ENCODE measurements around the gene CD24. TPM values are rescaled to one million over a fixed set of nuclear protein-coding genes. Genes with fewer than 3 reads are reported as not detected.
"Not testable (repeated sequence)": the region's sequence is repeated elsewhere in the genome, so short reads cannot be mapped to it uniquely, and the experiment has no call there.

CD24 gene
- total RNA-seq, 4 donors from 2014 or later: 1,557 to 2,748 (median 2,297) TPM

DNA sequence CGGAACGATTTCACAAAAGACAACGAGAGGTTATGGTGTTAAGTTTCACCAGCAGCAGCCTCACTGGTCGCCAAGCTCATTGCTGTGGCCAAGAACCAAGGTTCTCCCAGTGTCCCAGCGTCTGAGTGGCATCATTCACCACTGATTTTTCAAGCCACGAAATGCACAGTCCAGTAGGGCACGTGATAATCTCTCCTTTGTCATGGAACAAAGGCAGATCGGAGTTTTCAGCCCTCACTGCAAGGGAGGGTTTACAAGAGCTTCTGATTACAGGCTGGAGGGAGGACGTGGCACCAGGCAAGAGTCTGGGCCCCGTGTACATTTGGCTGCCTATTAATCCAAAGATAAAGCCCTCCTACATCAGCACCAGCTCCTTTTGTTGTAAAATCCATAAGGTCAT is 2.0 kb downstream of the CD24 start:
- Histone ChIP-seq H3K27ac (peak overlapping the region; percentile 93 to 100 (median 100)), H3K4me3 (replicated peaks in 1 of 3) (peak overlapping the region; percentile 59 to 98 (median 73)), H3K4me1 (peaks cover 13 to 14% of the 10 kb centered on the region in 2 donors), H3K27me3 (no peaks in the 10 kb centered on the region), H3K36me3 (peaks cover 0 to 9% of the 10 kb centered on the region in 2 donors), H3K9me3 (no peaks in the 10 kb centered on the region)
- peak in 1 of 2 donors; percentile 84 for TF ChIP-seq POLR2A (IDR thresholded peaks at IDR 0.05)
- TF ChIP-seq, protein P1, sequence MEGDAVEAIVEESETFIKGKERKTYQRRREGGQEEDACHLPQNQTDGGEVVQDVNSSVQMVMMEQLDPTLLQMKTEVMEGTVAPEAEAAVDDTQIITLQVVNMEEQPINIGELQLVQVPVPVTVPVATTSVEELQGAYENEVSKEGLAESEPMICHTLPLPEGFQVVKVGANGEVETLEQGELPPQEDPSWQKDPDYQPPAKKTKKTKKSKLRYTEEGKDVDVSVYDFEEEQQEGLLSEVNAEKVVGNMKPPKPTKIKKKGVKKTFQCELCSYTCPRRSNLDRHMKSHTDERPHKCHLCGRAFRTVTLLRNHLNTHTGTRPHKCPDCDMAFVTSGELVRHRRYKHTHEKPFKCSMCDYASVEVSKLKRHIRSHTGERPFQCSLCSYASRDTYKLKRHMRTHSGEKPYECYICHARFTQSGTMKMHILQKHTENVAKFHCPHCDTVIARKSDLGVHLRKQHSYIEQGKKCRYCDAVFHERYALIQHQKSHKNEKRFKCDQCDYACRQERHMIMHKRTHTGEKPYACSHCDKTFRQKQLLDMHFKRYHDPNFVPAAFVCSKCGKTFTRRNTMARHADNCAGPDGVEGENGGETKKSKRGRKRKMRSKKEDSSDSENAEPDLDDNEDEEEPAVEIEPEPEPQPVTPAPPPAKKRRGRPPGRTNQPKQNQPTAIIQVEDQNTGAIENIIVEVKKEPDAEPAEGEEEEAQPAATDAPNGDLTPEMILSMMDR (IDR thresholded peaks at IDR 0.05): no peak
- WGBS, 2 donors: 6 to 9% methylated on average over 10 of the region's 10 CpGs
- intact Hi-C loops (cut with DNase I): no loop called here
- peak; percentile 71 to 77 for DNase-seq

GRCh38 chr6:106970769-106971168 is 3.8 kb downstream of the CD24 start:
- H3K4me1 ChIP-seq; H3K27me3 ChIP-seq; intact Hi-C loops (cut with DNase I); H3K36me3 ChIP-seq; H3K9me3 ChIP-seq; H3K4me3 ChIP-seq (replicated peaks in 1 of 3); DNase-seq: not testable (repeated sequence)
- 92 to 95% methylated on average over 6 of the region's 6 CpGs for WGBS, 2 donors
- H3K27ac ChIP-seq: peak overlapping the region in 2 of 3 donors; percentile 2 to 30

- intact Hi-C loops (cut with DNase I): no loop called here
Measured at GRCh38 chr6:106967936-106968555, 6.5 kb downstream of the CD24 start.

DNA sequence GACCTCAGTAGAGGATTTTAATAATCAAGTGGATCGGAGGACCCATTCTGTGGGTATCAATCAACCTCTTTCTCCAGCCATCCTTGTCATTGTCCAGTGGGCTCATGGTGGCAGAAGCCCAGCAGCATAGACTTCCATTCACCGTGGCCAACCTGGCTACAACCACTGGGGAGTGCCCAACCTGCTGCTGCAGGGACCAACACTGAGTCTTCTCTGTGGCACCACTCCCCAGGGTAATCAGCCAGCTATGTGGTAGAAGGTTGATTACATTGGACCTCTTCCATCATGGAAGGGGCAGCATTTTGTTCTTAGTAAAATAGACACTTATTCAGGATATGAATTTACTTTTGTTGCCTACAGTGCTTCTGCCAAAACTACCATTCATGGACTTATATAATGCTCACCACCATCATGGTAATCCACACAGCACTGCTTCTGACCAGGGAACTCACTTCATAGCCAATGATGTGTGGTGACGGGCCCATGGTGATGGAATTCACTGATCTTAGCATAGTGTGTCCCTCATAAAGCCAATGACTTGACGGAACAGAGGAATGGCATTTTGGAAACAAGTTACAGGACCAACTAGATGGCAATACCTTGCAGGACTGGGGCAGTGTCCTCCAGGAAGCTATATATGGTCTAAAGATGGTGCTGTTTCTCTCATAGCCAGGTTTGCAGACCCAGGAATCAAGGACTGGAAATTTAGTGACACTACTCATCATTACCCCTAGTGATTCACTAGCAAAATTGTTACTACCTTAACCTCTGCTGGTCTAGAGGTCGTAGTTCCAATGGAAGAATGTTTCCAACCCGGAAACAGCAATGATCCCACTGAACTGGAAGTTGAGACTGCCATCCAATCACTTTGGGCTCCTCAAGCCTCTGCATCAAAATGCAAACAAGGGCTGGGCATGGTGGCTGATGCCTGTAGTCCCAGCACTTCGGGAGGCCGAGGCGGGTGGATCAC is 7.6 kb downstream of the CD24 start:
- Histone ChIP-seq H3K4me3 (replicated peaks in 1 of 3) (no peak overlapping the region), H3K9me3 (no peaks in the 10 kb centered on the region), H3K27me3 (no peaks in the 10 kb centered on the region), H3K27ac (peak overlapping the region in 1 of 3 donors; percentile 4), H3K36me3 (peaks cover 0 to 4% of the 10 kb centered on the region in 2 donors), H3K4me1 (peaks cover 10 to 19% of the 10 kb centered on the region in 2 donors)
- WGBS, 2 donors: 89 to 92% methylated on average over 9 of the region's 9 CpGs
- DNase-seq: no peak
- TF ChIP-seq, protein P1 (IDR thresholded peaks at IDR 0.05): no peak
- TF ChIP-seq POLR2A (IDR thresholded peaks at IDR 0.05): no peak
- intact Hi-C loops (cut with DNase I): no loop called here

More at GRCh38 chr6:106967936-106968555, 6.5 kb downstream of the CD24 start:
- Histone ChIP-seq H3K27ac (peak overlapping the region in 1 of 3 donors; percentile 37), H3K4me3 (replicated peaks in 1 of 3) (no peak overlapping the region), H3K9me3 (no peaks in the 10 kb centered on the region), H3K36me3 (peaks cover 0 to 4% of the 10 kb centered on the region in 2 donors), H3K27me3 (no peaks in the 10 kb centered on the region), H3K4me1 (peaks cover 7 to 11% of the 10 kb centered on the region in 2 donors)
- TF ChIP-seq, protein P1 (IDR thresholded peaks at IDR 0.05): no peak
- TF ChIP-seq POLR2A (IDR thresholded peaks at IDR 0.05): no peak
- no peak for DNase-seq
- 85 to 92% methylated on average over 9 of the region's 9 CpGs for WGBS, 2 donors

GRCh38 chr6:106966229-106966628 is 8.3 kb downstream of the CD24 start:
- Histone ChIP-seq H3K36me3 (peaks cover 0 to 4% of the 10 kb centered on the region in 2 donors), H3K4me3 (replicated peaks in 1 of 3) (no peak overlapping the region), H3K27me3 (no peaks in the 10 kb centered on the region), H3K4me1 (peaks cover 13 to 25% of the 10 kb centered on the region in 2 donors), H3K27ac (peak overlapping the region in 1 of 3 donors; percentile 4), H3K9me3 (no peaks in the 10 kb centered on the region)
- no peak for DNase-seq
- intact Hi-C loops (cut with DNase I): no loop called here
- WGBS, 2 donors: 85 to 92% methylated on average over 1 of the region's 1 CpG
- TF ChIP-seq POLR2A (IDR thresholded peaks at IDR 0.05): no peak
- TF ChIP-seq, protein P1 (IDR thresholded peaks at IDR 0.05): no peak

Measured in thyroid gland (tissue), 4 donors.